Loucy (cell line): ENCODE data around the gene MYO5B.

Experiments used
- H2AFZ ChIP-seq: fragments of 200-600 bp; sonication (generic); 2 replicates; pipeline ENCODE4 v1.6.0; 2016; ENCODE audit warnings: antibody characterized with exemption, mild to moderate bottlenecking, low read length, moderate library complexity
- H3F3A ChIP-seq: fragments of 200-600 bp; 2 replicates; pipeline ENCODE4 v1.6.0; 2016; ENCODE audit warnings: antibody characterized with exemption, low read depth, mild to moderate bottlenecking
- H3K27me3 ChIP-seq: fragments of 200-600 bp; sonication (generic); 2 replicates; pipeline ENCODE4 v1.6.1; 2014; ENCODE audit warnings: low read length, mild to moderate bottlenecking; ENCODE audit not compliant: insufficient read depth, poor library complexity, severe bottlenecking
- H3K36me3 ChIP-seq: fragments of 200-600 bp; sonication (generic); 2 replicates; pipeline ENCODE4 v1.6.1; 2016; ENCODE audit warnings: low read length; ENCODE audit not compliant: insufficient read depth
- H3K4me1 ChIP-seq: fragments of 200-600 bp; sonication (generic); 2 replicates; pipeline ENCODE4 v1.5.1; 2014; ENCODE audit warnings: low read length, mild to moderate bottlenecking; ENCODE audit not compliant: insufficient read depth, poor library complexity, severe bottlenecking
- H3K4me2 ChIP-seq: fragments of 200-600 bp; sonication (generic); 2 replicates; pipeline ENCODE4 v1.6.0; 2014; ENCODE audit warnings: antibody characterized with exemption, low read length, low read depth, mild to moderate bottlenecking; ENCODE audit not compliant: poor library complexity, severe bottlenecking
- H3K4me3 ChIP-seq: fragments of 200-600 bp; sonication (generic); 2 replicates; pipeline ENCODE4 v1.5.1; 2014; ENCODE audit warnings: low read length, mild to moderate bottlenecking, mixed read lengths; ENCODE audit not compliant: poor library complexity, severe bottlenecking
- H3K79me2 ChIP-seq: fragments of 200-600 bp; sonication (generic); 2 replicates; pipeline ENCODE4 v1.6.1; 2014; ENCODE audit warnings: low read length; ENCODE audit not compliant: insufficient read depth
- H3K9ac ChIP-seq: fragments of 200-600 bp; sonication (generic); 2 replicates; pipeline ENCODE4 v1.6.0; 2014; ENCODE audit warnings: mild to moderate bottlenecking, low read depth, low read length, moderate library complexity; ENCODE audit not compliant: poor library complexity, severe bottlenecking
- H3K9me2 ChIP-seq: fragments of 200-600 bp; sonication (generic); replicated peaks from 2 replicates; pipeline ENCODE4 v1.6.1; 2016; ENCODE audit warnings: low read depth, low read length, mixed read lengths
- H3K9me3 ChIP-seq: fragments of 200-600 bp; sonication (generic); 2 replicates; pipeline ENCODE4 v1.6.1; 2014; ENCODE audit warnings: mild to moderate bottlenecking, antibody characterized with exemption, low read length, low read depth; ENCODE audit not compliant: insufficient read depth
- H4K20me1 ChIP-seq: fragments of 200-600 bp; sonication (generic); 2 replicates; pipeline ENCODE4 v1.6.0; 2014; ENCODE audit warnings: antibody characterized with exemption, low read length, mild to moderate bottlenecking; ENCODE audit not compliant: insufficient read depth, poor library complexity, severe bottlenecking
- CTCF ChIP-seq: fragments of 200-600 bp; sonication (generic); conservative IDR thresholded peaks from 2 replicates; pipeline ENCODE4 v1.5.1; 2014; ENCODE audit warnings: mild to moderate bottlenecking, antibody characterized with exemption, low read length
- EZH2phosphoT487 ChIP-seq: fragments of 200-600 bp; IDR thresholded peaks from 2 replicates; pipeline ENCODE4 v1.6.1; 2018; ENCODE audit warnings: antibody characterized with exemption, mild to moderate bottlenecking, moderate library complexity, borderline replicate concordance

MYO5B gene

DNA sequence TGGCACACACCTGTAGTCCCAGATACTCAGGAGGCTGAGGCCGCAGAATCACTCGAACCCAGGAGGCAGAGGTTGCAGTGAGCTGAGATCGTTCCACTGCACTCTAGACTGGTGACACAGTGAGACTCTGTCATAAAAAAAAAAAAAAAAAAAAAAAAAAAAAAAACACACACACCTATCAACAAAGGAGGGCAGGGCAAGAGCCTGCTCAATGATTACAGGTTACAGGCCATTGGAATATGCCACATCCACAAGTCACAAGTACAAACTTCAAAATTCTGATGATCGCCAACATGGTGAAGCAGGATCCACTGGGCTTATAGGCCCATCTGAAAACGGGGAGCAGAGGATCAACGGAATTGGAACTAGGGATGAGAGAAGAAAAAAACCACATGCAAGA, 6.3 kb downstream of the MYO5B start:
- H2AFZ ChIP-seq, result no peak overlapping the region
- no peaks in the 10 kb centered on the region for H3K9me2 ChIP-seq
- no peaks in the 10 kb centered on the region for H3K9me3 ChIP-seq
- no peaks in the 10 kb centered on the region for H3K4me1 ChIP-seq
- no peaks in the 10 kb centered on the region for H3K79me2 ChIP-seq
- TF ChIP-seq CTCF (no peak), EZH2phosphoT487 (no peak)
- no peaks in the 10 kb centered on the region for H3F3A ChIP-seq
- H4K20me1 ChIP-seq, result no peaks in the 10 kb centered on the region
- no peaks in the 10 kb centered on the region for H3K36me3 ChIP-seq
- H3K9ac ChIP-seq, result no peak overlapping the region
- no peak overlapping the region for H3K4me3 ChIP-seq
- no peak overlapping the region for H3K4me2 ChIP-seq
- no peaks in the 10 kb centered on the region for H3K27me3 ChIP-seq

- Histone ChIP-seq H3K4me2 (no peak overlapping the region), H3K4me3 (no peak overlapping the region), H3K9me3 (no peaks in the 10 kb centered on the region), H4K20me1 (no peaks in the 10 kb centered on the region), H3K36me3 (no peaks in the 10 kb centered on the region), H3K9me2 (no peaks in the 10 kb centered on the region), H3K79me2 (no peaks in the 10 kb centered on the region), H2AFZ (no peak overlapping the region), H3K27me3 (no peaks in the 10 kb centered on the region), H3K4me1 (no peaks in the 10 kb centered on the region), H3F3A (no peaks in the 10 kb centered on the region), H3K9ac (no peak overlapping the region)
- TF ChIP-seq CTCF (no peak), EZH2phosphoT487 (no peak)
These were observed 7.3 kb downstream of the MYO5B start for GRCh38 chr18:50187659-50188058.

- Histone ChIP-seq H3K9me3 (no peaks in the 10 kb centered on the region), H3K4me3 (no peak overlapping the region), H4K20me1 (no peaks in the 10 kb centered on the region), H3K4me2 (no peak overlapping the region), H3K9ac (no peak overlapping the region), H3K9me2 (no peaks in the 10 kb centered on the region), H3F3A (no peaks in the 10 kb centered on the region), H2AFZ (no peak overlapping the region), H3K4me1 (no peaks in the 10 kb centered on the region), H3K79me2 (no peaks in the 10 kb centered on the region), H3K27me3 (no peaks in the 10 kb centered on the region), H3K36me3 (no peaks in the 10 kb centered on the region)
- TF ChIP-seq CTCF (no peak), EZH2phosphoT487 (no peak)
These were observed 8.6 kb downstream of the MYO5B start for GRCh38 chr18:50186385-50186784.
